HEK293 (cell line): ENCODE measurements around the gene SESN2.

Experiments
- OVOL3 ChIP-seq: fragments of 450-650 bp; formaldehyde crosslinking; IDR thresholded peaks from 2 replicates; pipeline ENCODE4 v1.5.1; 2016; ENCODE audit warnings: missing biosample characterization, missing genetic modification characterization
- ZBTB21 ChIP-seq: fragments of 450-650 bp; formaldehyde crosslinking; IDR thresholded peaks from 2 replicates; pipeline ENCODE4 v1.5.1; 2017; ENCODE audit warnings: missing biosample characterization, missing genetic modification characterization
- ZBTB49 ChIP-seq: fragments of 450-650 bp; formaldehyde crosslinking; IDR thresholded peaks from 2 replicates; pipeline ENCODE4 v1.5.1; 2016; ENCODE audit warnings: missing biosample characterization, missing genetic modification characterization, low read depth
- ZNF140 ChIP-seq: fragments of 450-650 bp; formaldehyde crosslinking; IDR thresholded peaks from 2 replicates; pipeline ENCODE4 v1.5.1; 2016; ENCODE audit warnings: missing biosample characterization, missing genetic modification characterization
- ZNF529 ChIP-seq: fragments of 450-650 bp; formaldehyde crosslinking; IDR thresholded peaks from 2 replicates; pipeline ENCODE4 v1.5.1; 2017; ENCODE audit warnings: missing genetic modification characterization, missing biosample characterization; ENCODE audit not compliant: insufficient replicate concordance
- ZNF596 ChIP-seq: fragments of 450-650 bp; IDR thresholded peaks from 2 replicates; pipeline ENCODE4 v1.5.0; 2018; ENCODE audit warnings: missing biosample characterization, mild to moderate bottlenecking, missing genetic modification characterization, moderate library complexity
- ZSCAN18 ChIP-seq: fragments of 450-650 bp; formaldehyde crosslinking; IDR thresholded peaks from 2 replicates; pipeline ENCODE4 v1.5.1; 2016; ENCODE audit warnings: missing biosample characterization, missing genetic modification characterization

- TF ChIP-seq ZBTB49 (tag by site-specific recombination) (no peak), OVOL3 (tag by site-specific recombination) (no peak), ZSCAN18 (tag by site-specific recombination) (no peak), ZNF529 (tag by site-specific recombination) (no peak), ZBTB21 (tag by site-specific recombination) (no peak), ZNF596 (tag by site-specific recombination) (no peak), ZNF140 (tag by site-specific recombination) (no peak)
Observed at GRCh38 chr1:28308750-28309149, 49.4 kb downstream of the SESN2 start.
